NCI-H1092 treated with DMSO at 0.1 percent for 48 hours (cell line): ENCODE measurements around the gene KIF26A.
A peak's percentile ranks its signal among the peaks of the same experiment; 100 is the strongest.

ENCODE experiments used
- DNase-seq: peaks from one replicate; lab custom pipeline; 2025; lab: John Stamatoyannopoulos, UW

The KIF26A gene

DNA sequence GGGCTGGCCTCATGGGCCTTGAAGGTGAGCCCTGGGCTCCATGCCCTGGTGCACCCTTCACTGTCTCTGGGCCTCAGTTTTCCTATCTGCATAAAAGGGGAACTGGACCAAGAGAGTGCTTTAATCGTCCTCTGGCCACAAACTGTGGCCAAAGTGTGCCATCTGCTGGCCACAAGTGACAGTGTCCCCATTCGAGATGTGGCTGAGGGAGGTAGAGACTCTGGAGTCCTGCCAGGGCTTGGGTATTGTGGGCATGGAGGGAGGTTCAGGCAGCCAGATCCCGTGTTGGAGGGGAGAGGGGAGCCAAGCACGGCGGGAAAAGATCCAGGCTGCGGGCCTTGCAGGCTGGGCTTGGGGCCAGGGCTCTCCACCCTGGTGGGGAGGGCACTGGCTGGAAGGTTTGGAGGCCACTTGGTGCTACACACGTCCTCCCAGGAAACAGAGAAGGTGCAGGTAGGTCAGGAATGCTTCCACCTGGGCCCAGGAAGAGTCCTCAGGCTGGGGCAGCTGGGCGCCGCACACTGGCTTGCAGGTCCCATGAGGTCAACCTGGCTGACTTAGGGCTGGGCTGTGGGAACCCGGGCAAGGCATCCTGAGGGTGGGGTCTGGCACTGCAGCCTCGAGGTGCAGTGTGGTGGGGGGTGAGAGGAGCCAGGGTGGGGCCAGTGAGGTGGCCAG, 7.3 kb upstream of the KIF26A start:
- DNase-seq: peak; percentile 93

DNA sequence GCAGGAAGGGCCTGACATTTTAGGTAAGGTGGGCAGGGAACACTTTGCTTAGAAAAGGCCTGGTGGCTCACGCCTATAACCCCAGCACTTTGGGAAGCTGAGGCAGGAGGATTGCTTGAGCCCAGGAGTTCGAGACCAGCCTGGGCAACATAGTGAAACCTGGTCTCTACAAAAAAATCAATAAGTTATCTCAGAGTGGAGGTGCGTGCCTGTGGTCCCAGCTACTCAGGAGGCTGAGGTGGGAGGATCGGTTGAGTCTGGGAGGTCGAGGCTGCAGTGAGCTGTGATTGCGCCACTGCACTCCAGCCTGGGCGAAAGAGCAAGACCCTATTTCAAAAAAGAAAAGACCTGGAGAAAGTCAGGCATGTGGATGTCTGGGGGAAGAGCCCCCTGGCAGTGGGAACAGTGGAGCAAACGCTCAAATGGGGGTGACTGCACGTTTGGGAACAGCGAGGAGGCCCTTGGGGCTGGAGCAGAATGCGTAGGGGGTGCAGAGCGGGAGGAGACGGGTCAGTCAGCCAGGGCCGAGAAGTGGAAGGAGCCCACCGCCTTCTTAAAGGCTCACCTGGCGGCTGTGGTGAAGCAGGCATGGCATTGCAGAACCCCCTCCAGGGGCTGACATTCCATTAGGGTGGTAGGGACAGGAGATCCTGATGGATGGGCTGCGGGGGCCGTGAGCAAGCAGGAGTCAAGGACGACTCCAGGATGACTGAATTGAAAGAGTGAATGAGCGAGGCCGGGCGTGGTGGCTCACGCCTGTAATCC, 6.2 kb upstream of the KIF26A start:
- DNase-seq: no peak

- DNase-seq: no peak
Measured at GRCh38 chr14:104132981-104133380, 5.4 kb upstream of the KIF26A start.

- DNase-seq: no peak
Measured at GRCh38 chr14:104133496-104133895, 4.9 kb upstream of the KIF26A start.

GRCh38 chr14:104134061-104134965, 4.1 kb upstream of the KIF26A start:
- no peak for DNase-seq

GRCh38 chr14:104135121-104135903, 3.1 kb upstream of the KIF26A start:
- peak; percentile 10 for DNase-seq

DNA sequence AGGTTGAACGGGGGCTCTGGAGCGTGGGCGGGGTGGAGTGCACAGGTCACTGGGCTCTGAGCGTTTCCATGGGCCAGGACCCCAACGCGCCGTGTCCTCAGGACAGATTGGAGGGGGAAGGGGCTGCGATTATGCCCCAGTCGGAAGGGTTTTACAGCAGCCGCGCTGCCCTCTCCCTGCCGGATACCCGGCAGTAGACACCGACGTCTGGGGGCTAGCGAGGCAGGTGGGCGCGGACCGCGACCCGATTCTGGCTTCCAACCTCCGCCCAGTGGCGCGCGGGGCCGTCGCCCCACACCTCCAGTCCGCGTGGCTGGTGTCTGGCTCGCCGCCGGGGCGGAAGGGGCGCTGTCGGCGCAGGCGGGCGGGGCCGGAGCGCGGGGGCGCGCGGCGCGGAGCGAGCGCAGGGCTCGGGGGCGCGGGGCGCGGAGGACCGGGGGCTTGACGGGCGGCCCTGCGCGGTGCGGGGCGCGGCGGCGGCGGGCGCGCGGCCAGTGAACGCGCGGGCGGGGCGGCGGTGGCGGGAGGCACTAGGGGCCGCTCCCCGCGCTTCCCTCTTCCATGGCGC, 2.4 kb upstream of the KIF26A start:
- no peak for DNase-seq

DNA sequence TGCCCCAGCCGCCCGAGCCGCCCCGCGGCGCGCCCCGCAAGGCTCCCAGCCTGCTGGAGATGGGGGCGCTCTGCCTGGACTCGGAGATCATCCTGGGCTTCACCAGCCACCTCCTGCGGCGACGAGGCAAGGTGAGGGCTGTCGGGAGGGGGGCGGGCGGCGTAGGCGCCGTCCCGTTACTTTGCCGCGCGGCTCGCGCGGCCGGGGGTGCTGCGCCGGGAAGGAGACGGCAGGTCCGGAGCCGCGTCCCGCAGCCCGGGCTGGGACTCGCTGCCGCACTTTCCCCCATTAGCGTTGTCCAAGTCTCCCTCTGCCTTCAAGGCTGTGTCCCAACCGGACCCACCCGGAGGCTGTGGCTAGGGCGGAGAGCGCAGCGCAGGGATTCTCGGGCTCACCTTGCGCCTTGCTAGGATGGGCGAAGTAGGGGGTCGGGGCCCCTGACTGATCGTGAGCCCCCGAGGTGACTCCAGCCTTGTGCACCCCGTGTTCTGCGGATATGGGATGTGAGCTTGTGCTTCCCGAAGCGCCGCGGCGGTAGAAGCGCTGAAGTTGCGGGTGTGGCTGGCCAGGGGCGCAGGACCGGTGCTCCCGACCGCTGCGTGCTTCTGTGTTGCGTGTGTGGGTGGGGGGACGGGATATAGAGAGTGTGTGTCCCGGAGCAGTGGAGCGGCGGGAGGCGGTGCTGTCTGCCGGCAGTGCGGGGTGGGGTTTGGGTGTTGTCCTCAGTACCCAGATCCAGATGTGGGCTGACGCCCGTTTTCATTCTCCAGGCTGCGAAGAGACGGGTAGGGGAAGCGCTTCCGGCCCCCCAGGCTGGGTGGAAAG, 1.7 kb upstream of the KIF26A start:
- no peak for DNase-seq

GRCh38 chr14:104137297-104138097, 890 bp upstream of the KIF26A start:
- peak; percentile 67 for DNase-seq

GRCh38 chr14:104138718-104139459, 502 bp downstream of the KIF26A start:
- DNase-seq: no peak

- no peak for DNase-seq
Measured at GRCh38 chr14:104139460-104140212, 1.2 kb downstream of the KIF26A start.

DNA sequence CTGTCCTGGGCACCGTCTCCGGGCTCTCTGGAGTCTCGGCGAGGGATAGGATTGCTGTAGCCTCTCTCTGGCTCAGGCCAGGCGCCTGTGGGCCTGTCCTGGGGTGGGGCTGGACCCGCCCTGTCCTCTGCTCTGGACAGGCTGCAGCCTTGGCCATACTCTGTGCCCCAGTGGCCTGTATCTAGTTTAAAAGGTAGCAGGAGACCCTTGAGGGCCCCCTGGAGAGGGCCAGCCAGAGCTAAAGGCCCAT, 1.8 kb downstream of the KIF26A start:
- no peak for DNase-seq

GRCh38 chr14:104140463-104141331, 2.3 kb downstream of the KIF26A start:
- no peak for DNase-seq

DNA sequence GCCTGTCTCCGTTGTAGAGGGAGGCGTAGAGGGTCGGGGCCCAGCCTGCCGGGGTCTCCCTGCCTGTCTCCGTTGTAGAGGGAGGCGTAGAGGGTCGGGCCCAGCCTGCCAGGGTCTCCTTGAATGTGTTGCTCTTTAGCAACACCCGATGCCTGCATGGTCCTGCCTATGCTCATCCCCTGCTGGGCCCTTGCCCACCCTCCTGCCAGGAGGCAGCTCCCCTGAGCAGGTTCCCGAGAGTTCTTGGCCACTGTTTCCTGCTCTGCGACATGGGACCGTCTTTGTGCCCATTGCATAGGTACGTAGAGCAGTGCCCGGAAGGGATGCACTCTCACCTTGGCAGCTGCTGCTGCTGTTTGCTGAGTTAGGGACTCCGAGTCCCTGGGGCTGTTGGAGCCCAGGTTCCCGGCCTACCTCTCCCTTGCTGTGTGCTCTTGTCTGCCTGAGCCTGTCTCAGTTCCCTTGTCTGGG, 3.3 kb downstream of the KIF26A start:
- no peak for DNase-seq

DNA sequence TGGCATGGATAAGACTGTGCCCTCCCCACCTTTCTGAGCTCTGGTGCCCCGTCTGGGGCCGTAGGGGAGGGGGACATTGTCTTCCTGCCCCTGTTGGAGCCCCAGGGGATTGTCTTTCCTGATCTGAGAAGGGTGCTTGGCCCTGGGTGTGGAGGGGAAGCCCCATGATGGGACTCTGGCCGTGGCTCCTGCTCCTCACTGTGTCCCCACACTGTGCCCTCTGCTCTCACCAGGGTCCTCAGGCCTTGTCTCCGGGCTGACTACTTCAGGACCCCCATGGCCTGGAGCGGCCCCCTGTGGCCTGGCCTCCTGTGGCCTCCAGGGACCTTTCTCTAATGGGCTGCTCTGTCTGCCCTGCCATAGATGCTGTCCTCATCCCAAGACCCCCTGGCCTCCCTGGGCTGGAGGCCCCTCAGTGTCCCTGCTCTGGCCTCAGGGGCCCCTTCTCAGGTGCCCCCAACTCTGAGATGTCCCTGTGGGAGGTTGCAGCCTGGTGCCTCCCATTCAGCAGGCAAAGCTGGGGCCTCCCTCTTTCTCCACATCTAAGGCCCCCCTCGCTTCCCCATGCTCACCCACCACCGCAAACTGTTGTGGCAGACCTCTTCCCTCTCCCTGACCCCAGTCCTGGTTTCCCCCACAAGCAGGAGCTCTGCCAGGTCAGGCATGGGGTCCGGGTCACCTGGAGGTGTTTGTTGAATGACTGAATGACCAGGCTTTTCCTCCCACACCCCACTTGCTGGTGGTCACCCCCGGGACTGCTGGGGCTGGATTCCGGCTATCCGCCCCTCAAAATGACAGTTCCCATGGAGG, 4.0 kb downstream of the KIF26A start:
- no peak for DNase-seq

DNA sequence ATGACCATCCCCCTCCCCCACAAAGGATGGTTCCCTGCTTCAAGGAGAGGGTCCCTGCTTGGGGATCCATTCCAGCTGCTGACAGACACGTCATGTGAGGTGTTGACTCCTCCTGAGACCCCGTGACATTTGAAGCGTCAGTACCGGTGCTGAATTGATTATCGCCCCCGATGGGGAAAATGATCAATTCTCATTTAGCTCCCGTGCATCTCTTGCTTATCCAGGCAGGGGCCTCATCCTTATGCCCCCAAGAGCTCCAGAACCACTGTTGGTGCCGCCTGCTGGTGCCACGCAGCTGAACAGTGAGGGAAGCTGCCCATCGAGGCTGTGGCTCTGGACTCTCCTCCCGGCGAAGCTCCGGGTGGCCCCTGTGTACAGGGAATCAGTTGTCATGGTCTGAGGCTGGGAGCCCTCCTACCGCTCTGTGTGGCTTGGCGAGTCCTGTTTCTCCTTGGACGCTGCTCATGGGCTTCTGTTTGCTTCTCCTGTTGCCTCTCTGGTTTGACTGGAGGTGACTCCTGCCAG, 4.6 kb downstream of the KIF26A start:
- DNase-seq: no peak
